SIG-M5 treated with dmso at 0.1 percent for 504 hours (cell line): ENCODE data around the gene C1orf174.

Source experiments
- DNase-seq: peaks from one replicate; lab custom pipeline; 2025; ENCODE audit not compliant: unreplicated experiment; lab: John Stamatoyannopoulos, UW

C1orf174 gene

GRCh38 chr1:3898475-3898735 lies 1.7 kb downstream of the C1orf174 start:
- DNase-seq = no peak

DNA sequence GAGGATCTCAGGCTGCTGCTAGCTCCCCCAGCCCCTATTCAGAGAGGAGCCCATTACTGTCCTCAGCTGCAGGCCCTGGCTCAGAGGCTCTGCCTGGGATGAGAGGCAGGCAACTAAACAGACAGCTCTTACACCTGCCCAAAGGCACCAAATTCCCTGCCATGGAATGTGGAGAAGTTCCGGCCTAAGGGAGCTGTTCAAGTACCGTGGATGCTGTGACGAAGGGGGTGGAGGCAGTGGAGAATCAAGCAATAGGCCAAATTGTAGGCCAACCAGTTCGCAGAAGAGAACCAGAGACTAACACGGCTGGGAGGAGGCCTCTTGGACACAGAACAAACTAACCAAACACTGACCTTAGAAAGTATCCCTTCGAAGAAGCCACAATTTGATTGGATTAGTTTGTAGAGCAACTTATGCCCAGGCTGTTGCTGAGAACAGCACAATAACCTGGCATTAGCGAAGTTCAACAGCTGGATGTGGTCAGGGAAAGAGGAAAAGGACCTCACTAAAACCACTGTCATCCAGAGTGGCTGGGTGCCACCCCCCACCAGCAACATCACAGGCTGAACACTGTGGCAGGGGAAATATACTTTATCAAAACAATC lies 3.6 kb downstream of the C1orf174 start:
- no peak for DNase-seq

DNA sequence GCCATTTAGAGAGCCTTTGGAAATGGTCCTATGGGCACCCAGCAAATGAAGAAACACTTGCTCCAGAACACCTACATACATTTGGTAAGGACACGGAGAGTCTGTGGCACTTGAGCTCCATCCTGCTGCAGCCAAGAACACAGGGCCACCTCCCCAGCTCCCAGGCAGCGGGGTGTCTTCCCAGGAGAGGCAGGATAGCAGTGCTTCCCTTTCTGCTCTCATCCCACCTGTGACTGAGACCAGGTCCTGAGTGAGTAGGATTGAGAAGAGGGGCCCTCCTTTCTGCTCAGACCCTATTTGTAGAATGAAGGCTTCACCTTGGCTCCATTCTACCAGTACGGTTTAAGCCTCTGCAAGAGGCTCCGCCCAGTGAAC lies 4.1 kb downstream of the C1orf174 start:
- DNase-seq = no peak

DNA sequence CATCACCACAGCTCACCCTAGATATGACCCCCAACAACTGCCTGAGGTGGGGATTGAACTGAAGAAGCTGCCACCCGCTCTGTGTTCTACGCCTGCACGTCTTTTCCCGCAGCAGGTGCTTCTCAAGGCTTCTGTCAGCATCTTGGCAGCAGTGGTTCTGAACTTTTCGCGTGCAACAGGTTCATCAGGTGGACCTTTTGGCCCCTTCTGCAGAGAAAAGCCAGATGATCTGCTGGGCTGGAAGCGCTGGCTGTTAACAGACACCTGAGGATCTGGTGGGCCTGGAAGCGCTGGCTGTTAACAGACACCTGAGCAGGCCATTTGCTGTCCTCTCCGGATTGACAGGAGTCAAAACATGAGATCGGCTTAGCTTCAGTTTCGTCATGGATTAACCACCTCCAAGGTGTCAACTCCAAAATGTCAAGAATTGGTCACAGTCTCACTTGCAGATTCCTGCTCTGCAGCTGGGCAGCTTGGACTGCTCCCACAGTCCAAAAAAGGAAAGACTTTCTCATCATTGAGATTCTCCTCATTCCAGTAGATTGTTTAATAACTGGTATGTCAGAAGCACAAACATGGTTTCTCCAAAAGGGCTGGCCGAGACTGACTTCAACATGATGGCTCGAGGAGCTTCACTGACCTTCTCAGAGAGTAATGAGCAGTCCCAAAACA lies 4.7 kb downstream of the C1orf174 start:
- no peak for DNase-seq

GRCh38 chr1:3894626-3895278 lies 5.3 kb downstream of the C1orf174 start:
- DNase-seq = no peak

- DNase-seq = no peak
Observed at GRCh38 chr1:3893190-3893589, 6.9 kb downstream of the C1orf174 start.

DNA sequence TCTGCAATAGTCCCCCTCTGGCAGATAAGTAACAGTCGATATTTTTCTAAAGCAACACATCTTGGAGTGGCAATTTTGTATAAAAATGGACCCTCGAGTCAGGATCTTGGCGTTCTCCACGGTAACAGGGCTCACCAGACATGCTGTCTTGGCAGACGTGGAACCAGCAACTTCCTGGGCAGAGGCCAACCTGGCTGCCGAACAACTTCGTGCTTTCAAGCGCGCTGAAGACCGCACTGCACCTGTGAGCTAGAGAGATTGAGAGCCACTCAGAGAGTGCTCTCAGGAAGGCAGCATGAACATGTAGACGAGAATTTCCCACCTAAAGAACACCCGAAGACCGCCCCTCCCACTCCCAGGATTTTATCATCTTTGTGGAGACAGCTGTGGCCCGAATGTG lies 7.3 kb downstream of the C1orf174 start:
- no peak for DNase-seq

- DNase-seq = no peak
Observed at GRCh38 chr1:3891329-3891865, 8.7 kb downstream of the C1orf174 start.

- DNase-seq = no peak
Observed at GRCh38 chr1:3890389-3891328, 9.4 kb downstream of the C1orf174 start.

DNA sequence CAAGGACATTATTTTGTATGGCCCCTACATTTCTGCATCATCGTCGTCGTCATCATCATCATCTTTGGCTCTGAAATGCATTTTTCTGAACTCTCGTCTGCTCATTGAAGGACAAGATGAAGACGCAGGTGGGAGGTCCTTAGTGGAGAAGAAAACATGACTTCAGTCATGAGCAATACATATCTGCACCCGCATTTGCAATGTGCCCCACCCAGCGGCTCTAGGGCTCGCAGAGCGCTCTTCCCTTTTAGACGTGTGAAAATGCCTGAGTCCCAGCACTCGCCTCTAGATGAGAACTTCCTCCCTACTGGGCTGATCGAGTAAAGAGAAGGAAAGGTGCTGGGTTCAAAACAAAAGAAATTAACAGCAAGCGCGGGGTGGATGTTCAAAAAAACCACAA lies 10.1 kb downstream of the C1orf174 start:
- no peak for DNase-seq

GRCh38 chr1:3888301-3888700 lies 11.8 kb downstream of the C1orf174 start:
- no peak for DNase-seq

DNA sequence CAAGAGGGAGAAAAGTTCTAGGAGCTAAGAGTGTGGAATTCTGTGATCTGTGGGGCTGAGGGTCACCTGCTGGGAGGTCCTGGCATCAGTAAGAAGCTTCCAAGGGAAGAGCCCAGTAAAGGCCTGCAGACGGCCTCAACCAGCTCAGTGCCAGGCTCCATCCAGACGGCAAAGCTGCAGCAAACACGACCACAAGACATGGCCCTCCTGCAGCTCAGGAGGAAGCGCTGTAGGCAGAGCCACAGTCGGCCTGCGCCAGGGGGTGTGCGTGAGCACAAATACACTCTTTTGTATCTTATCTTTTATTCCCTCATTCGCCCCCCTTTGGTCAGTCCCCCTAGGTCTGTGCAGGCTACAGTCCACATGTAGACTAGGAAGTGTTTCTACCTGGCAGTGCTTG lies 13.4 kb downstream of the C1orf174 start:
- no peak for DNase-seq

DNA sequence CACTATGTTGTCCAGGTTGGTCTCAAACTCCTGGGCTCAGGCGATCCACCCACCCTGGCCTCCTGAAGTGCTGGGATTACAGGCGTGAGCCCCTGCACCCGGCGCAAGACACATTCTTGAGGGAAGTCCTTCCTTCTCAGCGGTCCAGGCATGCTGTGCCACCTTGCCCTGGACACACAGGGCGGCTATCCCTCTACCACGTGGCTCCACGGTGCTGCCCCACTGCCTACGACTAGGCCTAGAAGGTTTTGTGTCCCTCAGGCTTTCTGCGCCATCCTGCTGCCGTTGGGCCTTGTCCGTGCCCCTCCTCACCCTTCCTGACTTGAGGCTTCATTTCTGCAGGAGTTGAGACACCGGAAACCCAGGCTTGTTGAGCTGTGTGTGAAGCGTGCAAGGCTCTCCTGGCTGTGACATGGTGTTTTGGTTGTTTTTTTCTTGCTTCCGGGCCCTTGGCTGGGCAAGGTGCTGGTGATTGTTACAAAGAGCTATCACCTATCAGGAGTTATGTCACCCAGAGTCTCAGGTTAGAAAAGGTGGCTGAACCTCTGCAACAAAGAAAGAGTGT lies 13.9 kb downstream of the C1orf174 start:
- DNase-seq = no peak

- no peak for DNase-seq
Observed at GRCh38 chr1:3885611-3886010, 14.5 kb downstream of the C1orf174 start.

DNA sequence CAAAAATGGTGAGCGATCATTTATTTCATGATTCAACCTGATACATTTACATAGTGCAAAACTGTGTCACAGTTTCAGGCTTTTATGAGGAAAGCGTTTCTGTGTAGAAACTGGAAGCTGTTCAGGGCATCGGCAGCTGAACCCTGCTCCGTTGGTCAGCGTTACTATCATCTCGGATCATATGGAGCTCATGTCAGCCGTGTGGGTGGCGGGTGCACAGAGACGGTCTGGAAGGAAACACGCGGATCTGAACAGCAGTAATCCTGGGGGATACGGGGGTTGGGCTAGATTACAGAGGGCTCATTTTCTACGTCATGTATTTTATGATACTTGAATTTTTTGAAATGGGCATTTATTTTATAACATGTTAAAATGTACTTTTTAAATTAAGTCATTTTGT lies 15.1 kb downstream of the C1orf174 start:
- DNase-seq = no peak

DNA sequence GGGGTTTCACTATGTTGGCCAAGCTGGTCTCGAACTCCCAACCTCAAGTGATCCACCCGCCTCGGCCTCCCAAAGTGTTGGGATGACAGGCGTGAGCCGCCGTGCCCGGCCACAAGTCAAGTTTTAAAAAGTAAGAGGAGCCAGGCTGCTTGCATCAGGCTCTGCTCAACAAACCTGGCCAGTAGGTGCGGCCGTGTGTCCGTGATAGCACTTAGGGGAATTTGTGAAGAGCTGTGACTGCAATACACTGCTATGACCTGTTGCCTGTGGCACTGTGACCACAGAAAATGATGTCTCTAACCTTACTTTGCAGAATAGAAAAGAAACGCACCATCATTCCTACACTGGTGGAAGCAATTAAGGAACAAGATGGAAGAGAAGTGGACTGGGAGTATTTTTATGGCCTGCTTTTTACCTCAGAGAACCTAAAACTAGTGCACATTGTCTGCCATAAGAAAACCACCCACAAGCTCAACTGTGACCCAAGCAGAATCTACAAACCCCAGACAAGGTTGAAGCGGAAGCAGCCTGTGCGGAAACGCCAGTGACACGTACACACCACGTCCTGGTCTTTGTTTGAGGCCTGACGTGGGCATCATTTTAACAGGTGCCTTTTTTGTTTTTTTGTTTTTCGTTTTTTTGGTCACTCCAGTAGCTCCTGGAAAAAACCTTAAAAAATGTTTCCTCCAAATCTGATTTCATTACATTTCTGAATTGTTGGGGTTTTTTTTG lies 16.7 kb downstream of the C1orf174 start:
- no peak for DNase-seq

DNA sequence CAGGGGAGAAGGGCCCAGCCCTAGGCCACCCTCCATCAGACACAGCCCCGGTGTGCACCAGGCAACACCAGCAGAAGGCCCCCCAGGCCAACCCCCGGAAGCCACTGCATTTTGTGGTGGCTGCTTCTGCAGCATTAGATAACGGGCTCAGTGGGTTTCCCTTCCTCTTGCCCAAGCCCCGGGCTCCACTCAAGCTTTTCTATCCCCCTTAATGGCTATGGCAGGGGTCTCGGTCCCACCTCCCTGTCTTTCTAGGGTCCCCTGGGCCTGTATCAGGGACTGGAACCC lies 18.9 kb downstream of the C1orf174 start:
- DNase-seq = no peak

DNA sequence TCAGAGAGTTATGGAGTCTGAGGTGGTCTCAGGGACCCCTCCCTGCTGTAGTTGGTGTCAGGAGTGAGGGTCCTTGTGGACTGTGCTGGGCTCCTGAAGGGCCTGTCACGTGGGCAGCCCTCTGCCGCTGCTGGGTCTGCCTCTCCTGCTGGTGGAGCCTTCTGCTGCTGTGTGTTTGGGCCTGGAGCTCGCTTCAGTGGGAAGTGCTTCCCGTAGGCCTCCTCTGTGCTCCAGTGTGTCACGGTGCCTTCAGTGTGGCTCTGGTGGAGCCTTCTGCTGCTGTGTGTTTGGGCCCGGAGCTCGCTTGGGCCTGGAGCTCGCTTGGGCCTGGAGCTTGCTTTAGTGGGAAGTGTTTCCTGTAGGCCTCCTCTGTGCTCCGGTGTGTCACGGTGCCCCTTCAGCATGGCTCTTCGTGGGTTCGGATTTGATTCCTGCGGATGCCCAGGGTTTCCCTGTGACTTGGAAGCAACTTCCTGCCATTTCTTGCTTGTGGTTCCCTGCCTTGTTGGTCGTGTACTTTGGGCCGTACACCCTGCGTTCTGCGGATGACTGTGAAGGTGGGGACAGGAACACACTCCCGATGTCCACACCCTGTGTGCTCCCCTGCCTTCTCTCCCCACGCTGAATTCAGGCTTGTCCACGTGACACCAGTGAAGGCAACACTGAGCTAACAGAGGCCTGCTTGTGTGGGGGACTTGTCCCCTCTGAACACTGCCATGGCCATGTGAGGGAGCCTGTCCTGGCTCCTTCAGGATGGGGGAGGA lies 19.5 kb downstream of the C1orf174 start:
- DNase-seq = no peak

GRCh38 chr1:3879787-3880428 lies 20.2 kb downstream of the C1orf174 start:
- DNase-seq = no peak

DNA sequence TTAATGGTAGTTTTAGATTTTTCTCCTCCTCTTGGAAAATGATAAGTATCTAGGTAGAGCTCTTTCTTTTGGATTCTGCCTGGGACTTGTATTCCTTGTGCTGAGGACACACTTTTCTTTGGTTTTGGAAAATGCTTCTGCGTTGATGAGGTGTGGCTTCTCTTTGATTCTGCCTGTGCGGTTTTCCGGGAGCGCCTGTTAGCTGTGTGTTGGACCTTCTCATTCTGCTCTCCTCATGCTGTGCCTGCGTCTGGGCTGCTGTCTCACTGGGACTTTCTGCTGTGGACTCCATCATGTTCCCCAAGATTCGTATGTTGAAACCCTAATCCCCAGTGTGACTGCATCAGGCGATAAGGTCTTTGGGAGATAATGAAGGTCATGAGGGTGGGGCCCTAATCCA lies 21.0 kb downstream of the C1orf174 start:
- DNase-seq = no peak
